Measurements from ENCODE around the gene CAVIN4.

The CAVIN4 gene

GRCh38 chr9:100575006-100575405 is 2.9 kb upstream of the CAVIN4 start:
- Histone ChIP-seq H3K27me3 (ENCODE audit: insufficient read depth, low read length, poor library complexity) (no peaks in the 10 kb centered on the region), H3K79me2 (ENCODE audit: insufficient read depth, low read length) (no peaks in the 10 kb centered on the region), H3K9ac (ENCODE audit: low read depth, low read length) (no peak overlapping the region), H3K27ac (ENCODE audit: low read length) (no peak overlapping the region), H3K36me3 (ENCODE audit: insufficient read depth, low read length) (no peaks in the 10 kb centered on the region), H4K20me1 (ENCODE audit: insufficient read depth, low read length) (no peaks in the 10 kb centered on the region), H3K4me1 (ENCODE audit: insufficient read depth, low read length) (no peaks in the 10 kb centered on the region), H3K9me3 (ENCODE audit: insufficient read depth, low read length, severe bottlenecking) (no peaks in the 10 kb centered on the region), H3K4me2 (ENCODE audit: insufficient read depth, low read length) (no peak overlapping the region), H3K4me3 (ENCODE audit: low read depth in 1 of 2, low read length in 2 of 2) (no peak overlapping the region), H2AFZ (ENCODE audit: low read depth, low read length) (no peak overlapping the region)
- ATAC-seq (ENCODE audit: insufficient read depth, low read depth): no peak
- no peak for TF ChIP-seq EZH2 (IDR thresholded peaks at IDR 0.05; ENCODE audit: borderline replicate concordance, low read depth, low read length, severe bottlenecking)
- no peak for TF ChIP-seq CTCF (IDR thresholded peaks at IDR 0.05; ENCODE audit: borderline replicate concordance, extremely low read depth, low read length, poor library complexity, severe bottlenecking)
- DNase-seq: no peak

GRCh38 chr9:100575765-100576386 is 2.0 kb upstream of the CAVIN4 start:
- Histone ChIP-seq H3K9me3 (ENCODE audit: insufficient read depth, low read length, severe bottlenecking) (no peaks in the 10 kb centered on the region), H3K9ac (ENCODE audit: low read depth, low read length) (no peak overlapping the region), H3K4me2 (ENCODE audit: insufficient read depth, low read length) (no peak overlapping the region), H3K27ac (ENCODE audit: low read length) (no peak overlapping the region), H4K20me1 (ENCODE audit: insufficient read depth, low read length) (no peaks in the 10 kb centered on the region), H3K4me3 (ENCODE audit: low read depth in 1 of 2, low read length in 2 of 2) (no peak overlapping the region), H3K4me1 (ENCODE audit: insufficient read depth, low read length) (no peaks in the 10 kb centered on the region), H3K79me2 (ENCODE audit: insufficient read depth, low read length) (no peaks in the 10 kb centered on the region), H3K36me3 (ENCODE audit: insufficient read depth, low read length) (no peaks in the 10 kb centered on the region), H2AFZ (ENCODE audit: low read depth, low read length) (no peak overlapping the region), H3K27me3 (ENCODE audit: insufficient read depth, low read length, poor library complexity) (no peaks in the 10 kb centered on the region)
- ATAC-seq (ENCODE audit: insufficient read depth, low read depth): no peak
- no peak for DNase-seq
- TF ChIP-seq CTCF (IDR thresholded peaks at IDR 0.05; ENCODE audit: borderline replicate concordance, extremely low read depth, low read length, poor library complexity, severe bottlenecking) (no peak), EZH2 (IDR thresholded peaks at IDR 0.05; ENCODE audit: borderline replicate concordance, low read depth, low read length, severe bottlenecking) (no peak)

GRCh38 chr9:100578610-100579009 is 731 bp downstream of the CAVIN4 start:
- Histone ChIP-seq H3K27ac (ENCODE audit: low read length) (no peak overlapping the region), H4K20me1 (ENCODE audit: insufficient read depth, low read length) (no peaks in the 10 kb centered on the region), H3K9me3 (ENCODE audit: insufficient read depth, low read length, severe bottlenecking) (no peaks in the 10 kb centered on the region), H3K36me3 (ENCODE audit: insufficient read depth, low read length) (no peaks in the 10 kb centered on the region), H3K4me2 (ENCODE audit: insufficient read depth, low read length) (no peak overlapping the region), H3K9ac (ENCODE audit: low read depth, low read length) (no peak overlapping the region), H2AFZ (ENCODE audit: low read depth, low read length) (no peak overlapping the region), H3K27me3 (ENCODE audit: insufficient read depth, low read length, poor library complexity) (no peaks in the 10 kb centered on the region), H3K4me1 (ENCODE audit: insufficient read depth, low read length) (no peaks in the 10 kb centered on the region), H3K79me2 (ENCODE audit: insufficient read depth, low read length) (no peaks in the 10 kb centered on the region), H3K4me3 (ENCODE audit: low read depth in 1 of 2, low read length in 2 of 2) (no peak overlapping the region)
- ATAC-seq (ENCODE audit: insufficient read depth, low read depth) (no peak), DNase-seq (no peak)
- TF ChIP-seq EZH2 (IDR thresholded peaks at IDR 0.05; ENCODE audit: borderline replicate concordance, low read depth, low read length, severe bottlenecking) (no peak), CTCF (IDR thresholded peaks at IDR 0.05; ENCODE audit: borderline replicate concordance, extremely low read depth, low read length, poor library complexity, severe bottlenecking) (no peak)
